GM18873 (cell line): Measurements from ENCODE around the gene EXO1.
A peak's percentile ranks its signal among the peaks of the same experiment; 100 is the strongest.

Experiments
- ATAC-seq: cut with Tn5 transposase; IDR thresholded peaks from one replicate; pipeline ENCODE4 v1.9.1; 2021; ENCODE audit warnings: mild to moderate bottlenecking, moderate library complexity, moderate number of reproducible peaks; ENCODE audit not compliant: unreplicated experiment, low FRiP score

Gene EXO1

DNA sequence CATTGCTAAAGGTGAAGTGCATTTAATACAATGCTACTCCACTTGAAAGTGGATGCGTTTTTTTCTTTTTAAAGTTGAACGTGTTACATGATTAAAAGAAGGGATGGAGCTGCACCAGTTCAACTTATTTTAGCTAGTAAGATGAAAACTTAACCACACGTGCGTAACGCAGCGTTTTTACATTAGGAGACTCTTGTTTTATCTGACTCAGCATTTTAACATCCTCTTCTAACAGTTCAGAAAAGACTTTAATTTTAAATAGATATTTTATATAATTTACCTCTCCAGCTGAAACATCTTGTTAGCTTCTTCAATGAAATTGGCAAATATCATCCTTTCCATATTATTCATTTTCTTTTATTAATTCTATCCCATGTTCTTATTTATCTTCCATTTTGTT lies 33.4 kb downstream of the EXO1 start:
- no peak for ATAC-seq

DNA sequence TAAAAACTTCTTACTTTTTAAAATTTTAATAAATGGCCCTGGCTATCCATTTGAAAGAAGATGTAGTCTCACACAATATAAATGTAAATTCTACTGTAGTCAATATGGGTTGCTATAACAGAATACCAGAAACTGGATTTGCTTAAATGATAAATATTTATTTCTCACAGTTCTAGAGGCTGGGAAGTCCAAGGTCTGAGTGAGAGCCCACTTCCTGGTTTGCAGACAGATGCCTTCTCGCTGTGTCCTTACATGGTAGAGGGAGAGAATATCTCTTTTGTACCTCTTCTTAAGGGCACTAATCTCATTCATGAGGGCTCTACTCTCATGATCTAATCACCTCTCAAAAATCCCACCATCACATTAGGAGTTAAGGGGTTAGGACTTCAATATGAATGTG lies 35.2 kb downstream of the EXO1 start:
- no peak for ATAC-seq

DNA sequence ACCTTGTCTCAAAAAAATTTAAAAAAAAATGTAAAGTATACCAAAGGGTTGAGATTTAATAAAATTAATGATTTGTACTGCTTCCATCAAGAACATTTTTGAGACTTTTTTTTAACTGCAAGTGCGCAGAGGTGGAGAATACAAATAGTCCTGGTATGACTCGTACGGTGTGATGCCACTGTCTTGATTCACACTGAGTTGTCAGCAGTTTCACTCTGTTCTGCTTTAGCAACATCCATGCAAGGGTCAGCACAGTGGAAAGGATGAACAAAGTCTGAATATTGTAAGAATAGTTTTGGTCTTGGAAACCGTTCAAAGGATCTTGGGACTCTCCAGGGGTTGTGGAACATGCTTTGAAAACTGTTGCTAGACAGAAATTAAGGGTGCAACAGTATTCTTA lies 40.2 kb downstream of the EXO1 start:
- no peak for ATAC-seq

DNA sequence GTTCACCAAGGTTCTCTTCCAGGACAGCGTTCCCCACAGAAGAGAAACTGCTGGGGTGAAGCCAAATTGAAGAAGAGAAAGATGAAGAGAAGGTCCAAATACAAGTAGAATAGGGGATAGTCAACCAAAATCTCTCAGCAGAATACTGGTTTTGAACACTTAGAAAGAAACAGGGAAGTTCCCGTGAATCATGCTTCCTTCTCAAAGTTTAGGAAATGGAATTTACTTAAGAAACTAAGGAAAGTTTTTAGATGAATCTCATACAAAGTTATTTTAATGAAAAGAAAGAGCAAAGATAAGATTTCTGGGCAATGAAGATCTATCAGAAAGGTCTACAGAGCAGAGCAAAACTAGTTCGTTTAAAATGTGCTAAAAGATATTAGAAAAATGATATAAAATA lies 43.3 kb downstream of the EXO1 start:
- no peak for ATAC-seq

DNA sequence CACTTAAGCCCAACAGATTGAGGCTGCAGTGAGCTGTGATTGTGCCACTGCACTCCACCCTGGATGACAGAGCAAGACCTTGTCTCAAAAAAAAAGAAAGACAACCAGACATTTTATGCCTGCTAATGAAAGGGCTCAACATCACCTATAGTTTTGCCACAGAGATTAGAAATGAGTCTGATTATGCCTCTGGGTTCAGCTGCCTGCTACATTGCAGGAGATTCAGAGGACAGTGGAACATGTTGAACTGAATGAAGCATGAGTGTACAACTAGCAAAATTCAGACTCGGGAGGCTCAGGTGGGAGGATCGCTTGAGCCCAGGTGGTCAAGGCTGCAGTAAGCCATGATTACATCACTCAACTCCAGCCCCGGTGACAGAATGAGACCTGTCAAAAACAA lies 46.0 kb downstream of the EXO1 start:
- ATAC-seq: no peak

DNA sequence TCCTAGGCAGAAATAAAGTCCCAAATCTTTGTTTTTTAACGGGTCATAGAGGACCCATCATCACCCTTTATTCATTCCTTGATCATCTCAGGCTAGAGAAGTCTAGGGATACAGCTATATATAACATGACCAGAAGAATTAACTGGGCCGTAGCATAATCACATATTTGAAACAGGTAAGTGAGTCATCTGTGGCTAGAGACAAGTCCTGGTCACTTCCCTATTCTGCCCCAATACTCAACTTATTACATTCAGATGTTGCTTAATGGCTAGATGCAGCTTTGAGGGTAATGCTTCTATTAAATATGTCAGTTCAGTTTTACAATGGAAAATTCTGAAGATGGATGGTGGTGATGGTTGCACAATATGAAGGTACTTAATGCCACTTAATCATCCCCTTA lies 47.0 kb downstream of the EXO1 start:
- peak; percentile 52 for ATAC-seq

DNA sequence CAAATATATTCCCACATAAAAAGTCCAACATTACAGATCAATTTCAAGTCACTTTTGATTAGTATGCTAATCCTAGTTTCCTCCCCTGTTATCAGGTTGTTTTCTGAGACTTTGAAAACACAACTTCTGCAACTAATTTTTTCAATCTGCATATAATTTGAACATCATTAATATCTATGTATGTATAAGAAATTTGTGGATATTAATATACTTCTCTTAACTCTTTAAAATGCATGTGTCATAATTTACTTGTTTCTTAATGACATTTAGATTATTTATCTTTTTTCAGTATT lies 48.6 kb downstream of the EXO1 start:
- no peak for ATAC-seq

DNA sequence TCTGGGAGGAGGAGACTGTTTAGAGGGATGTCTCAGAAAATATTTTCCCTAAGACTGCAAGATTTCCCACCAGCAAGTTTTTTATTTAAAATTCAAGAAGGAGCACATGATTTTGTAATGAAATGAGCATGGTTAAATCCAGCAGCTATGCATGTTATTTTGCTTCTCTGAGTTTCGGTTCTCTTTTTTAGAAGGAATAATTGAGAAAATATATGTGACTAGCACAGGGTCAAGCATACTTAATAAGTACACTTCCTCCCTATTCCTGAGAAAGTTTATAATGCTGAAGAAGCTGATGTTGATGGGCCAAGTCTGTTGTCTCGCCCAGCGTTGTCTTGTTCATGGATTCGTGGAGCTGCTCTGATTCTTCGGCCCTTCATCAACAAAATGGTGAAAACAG lies 51.2 kb downstream of the EXO1 start:
- ATAC-seq: no peak

DNA sequence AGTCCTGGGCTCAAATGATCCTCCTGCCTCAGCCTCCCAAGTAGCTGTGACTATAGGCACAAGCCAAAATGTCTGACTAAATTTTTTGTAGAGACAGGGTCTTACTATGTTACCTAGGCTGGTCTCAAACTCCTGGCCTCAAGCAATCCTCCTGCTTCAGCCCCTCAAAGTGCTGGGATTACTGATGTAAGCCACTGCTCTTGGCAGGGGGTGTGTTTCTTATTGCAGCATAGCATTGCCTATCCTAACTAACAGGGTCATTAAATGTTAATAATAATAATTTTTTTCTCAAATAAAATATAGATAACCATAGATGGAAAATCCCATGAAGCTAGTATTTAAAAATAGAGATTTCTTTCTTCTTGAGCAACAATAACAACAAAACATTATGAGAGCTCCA lies 52.4 kb downstream of the EXO1 start:
- no peak for ATAC-seq

DNA sequence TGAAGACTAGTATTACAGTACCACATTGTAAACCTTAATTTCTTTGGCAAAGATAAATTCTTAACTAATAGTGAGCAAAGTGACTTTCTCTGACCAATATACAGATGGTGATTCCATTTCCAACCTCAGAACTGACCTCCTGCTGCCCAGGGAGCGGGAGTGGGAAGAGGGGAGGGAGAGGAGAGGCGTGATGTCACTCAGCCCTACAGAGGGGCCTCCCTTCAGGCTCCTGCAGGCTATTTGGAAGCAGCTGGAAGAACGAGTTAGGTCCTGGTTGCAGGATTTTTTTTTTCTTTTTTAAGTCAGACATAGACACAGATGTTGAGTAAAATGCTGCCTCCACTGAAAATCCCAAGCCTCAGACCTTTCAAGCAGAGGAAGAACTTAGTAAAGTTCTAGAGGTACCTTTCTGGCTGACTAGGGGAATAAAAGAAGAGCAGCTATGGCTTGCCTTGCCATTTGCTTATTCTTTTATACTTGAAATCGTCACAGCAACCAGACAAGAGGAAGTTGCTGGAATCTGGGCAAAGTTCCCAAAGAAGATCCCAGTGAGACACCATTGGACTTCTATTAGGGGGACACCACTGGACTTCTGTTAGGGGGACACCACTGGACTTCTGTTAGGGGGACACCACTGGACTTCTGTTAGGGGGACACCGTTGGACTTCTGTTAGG lies 54.5 kb downstream of the EXO1 start:
- no peak for ATAC-seq

DNA sequence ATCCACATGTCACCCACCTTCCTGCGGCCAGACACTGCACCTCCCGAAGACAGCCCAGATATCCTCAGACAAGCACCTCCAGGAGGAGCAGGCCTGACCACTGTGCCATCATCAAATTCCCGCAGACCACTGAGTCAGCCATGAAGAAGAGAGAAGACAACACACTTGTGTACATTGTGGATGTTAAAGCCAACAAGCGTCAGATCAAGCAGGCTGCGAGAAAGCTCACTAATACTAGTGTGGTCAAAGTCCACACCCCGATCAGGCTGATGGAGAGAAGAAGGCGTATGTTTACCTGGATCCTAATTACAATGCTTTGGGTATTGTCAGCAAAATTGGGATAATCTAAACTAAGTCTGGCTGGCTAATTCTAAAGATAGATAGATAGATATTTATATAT lies 68.2 kb downstream of the EXO1 start:
- no peak for ATAC-seq

DNA sequence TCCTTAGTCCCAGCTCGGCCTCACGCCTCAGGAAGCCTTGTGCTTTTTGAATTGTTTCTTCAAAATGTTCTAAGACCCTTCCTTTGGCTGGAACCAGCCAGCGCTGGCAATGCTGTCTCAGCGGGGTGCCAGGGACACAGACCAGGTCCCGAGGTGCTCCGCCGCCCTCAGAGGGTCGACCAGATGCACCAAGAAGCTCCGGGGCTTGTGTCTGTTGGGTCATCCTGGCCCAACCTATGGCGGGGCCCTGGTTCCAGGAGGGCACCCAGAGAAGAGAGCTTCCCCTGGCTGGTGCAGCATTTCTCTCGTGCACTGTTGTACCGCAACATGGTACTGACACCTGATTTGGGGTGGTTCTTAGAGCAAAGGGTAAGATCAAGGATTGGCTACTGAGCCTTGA lies 69.5 kb downstream of the EXO1 start:
- no peak for ATAC-seq

DNA sequence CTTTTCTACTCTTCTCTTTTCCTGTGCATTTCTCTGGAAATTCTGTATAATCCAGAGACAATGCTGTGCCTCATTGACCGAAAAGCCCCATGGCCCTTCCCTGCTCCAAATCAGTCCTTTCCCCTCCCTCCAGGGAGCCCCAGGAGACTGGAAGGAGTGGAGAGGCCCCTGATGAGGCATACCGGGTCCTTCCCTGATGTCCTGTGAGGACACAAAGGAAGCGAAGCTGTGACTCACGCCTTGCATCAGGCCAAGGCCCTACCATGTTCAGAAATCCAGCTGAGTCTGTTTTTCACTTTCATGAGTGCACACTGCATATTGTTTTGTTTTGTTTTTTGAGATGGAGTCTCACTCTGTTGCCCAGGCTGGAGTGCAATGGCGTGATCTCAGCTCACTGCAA lies 70.9 kb downstream of the EXO1 start:
- ATAC-seq: no peak

DNA sequence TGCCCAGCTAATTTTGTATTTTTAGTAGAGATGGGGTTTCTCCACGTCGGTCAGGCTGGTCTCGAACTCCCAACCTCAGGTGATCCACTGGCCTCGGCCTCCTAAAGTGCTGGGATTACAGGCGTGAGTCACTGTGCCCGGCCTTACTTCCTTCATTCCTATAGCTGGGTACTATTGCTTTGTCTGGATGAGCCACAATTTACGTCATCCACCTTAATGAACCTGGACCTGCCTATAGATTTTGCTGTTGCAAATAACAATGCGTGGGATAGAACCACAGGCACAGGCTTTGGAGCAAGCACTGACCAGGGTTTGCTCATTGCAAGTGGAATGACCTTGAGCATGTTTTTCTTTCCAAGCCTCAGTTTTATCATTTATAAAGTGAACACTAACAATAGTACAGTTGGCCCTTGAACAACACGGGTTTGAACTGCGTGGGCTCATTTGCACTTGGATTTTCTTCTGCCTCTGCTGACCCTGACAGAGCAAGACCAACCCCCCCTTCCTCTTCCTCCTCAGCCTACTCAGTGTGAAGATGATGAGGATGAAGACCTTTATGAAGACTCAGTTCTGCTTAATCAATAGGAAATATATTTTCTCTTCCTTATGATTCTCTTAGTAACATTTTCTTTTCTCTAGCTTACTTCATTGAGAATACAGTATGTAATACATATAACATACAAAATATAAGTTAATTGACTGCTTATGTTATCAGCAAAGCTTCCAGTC lies 76.2 kb downstream of the EXO1 start:
- no peak for ATAC-seq

DNA sequence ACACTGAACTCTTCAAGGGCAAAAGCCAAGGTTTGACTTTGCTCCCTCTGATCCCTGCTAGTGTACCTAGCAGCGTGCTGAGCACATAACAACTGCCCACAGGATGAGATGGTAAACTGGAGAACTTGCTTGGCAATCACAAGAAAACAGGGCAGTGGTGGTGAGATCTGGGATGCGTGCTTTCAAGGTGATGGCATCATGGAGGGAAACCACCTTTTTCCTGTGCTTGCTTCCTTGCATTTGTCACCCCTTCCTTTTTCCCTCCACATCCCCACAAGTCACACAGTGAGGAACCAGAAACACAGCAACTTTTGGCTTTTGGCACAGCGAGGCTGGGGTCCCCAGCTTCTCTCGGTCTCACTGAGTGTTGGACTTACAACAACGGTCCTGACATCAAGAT lies 78.1 kb downstream of the EXO1 start:
- no peak for ATAC-seq

DNA sequence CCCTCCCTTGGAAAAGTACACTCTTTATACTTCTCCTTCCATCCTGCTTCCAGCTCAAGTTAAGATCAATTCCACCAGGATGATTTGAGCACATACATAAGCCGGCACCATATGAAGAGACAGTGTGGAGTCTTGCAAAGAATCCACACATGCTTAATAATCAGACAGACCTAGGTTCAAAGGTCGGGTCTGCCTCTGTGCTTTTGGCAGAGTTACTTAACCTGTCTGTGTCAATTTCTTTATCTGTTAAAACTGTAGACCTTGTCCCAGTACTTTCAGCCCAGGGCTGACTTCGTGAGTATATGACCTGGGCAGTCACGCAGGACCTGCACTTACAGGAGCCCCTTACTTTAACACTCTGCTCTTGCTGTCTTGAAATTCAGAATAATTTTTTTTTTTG lies 79.3 kb downstream of the EXO1 start:
- ATAC-seq: no peak

DNA sequence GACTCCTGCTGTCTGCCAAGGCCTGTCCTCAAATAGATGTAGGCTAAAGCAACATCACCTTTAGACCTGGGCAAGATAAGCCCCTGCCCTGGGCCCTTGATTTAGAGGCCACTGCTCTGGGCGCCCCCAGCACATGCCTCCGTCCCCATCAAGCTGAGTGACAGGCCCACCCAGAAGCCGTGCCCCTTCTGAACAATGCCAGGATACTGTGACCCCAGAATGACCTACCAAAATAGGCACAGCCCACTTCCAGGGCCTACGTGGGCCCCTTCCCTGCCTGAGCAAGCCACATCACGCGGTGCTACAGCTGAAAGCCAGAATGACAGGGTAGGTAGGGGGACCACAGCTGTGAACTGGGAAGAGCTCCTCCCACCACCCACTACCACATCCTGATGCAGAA lies 84.8 kb downstream of the EXO1 start:
- no peak for ATAC-seq

DNA sequence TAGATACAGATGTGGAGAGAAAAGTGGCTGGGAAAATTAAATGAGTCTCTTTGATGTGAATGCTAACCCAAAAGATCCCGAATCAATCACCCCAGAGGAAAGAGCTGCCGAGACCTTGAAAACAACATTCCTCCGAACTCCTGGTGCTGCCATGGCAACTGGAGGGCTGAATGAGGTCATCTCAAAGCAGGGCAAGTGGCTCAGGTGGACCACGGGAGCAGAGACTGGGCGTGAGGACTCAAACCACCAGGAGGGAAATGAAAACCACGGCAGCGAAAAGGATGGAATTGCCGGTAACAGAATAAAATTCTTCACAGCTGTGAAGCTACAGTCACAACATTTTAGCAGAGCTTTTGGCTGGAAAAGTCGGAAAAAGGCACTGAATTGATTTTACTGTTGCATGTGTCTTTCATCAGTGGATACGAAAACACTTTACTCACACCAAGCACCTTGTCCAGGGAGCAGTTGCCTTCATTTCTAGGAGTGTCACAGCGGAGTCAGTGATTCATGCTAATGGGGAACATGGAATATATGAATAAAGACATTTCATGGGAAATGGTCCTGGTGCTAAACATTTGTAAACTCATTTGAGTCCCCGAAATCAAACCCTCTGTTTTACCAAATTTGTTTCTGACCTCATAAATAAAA lies 86.3 kb downstream of the EXO1 start:
- ATAC-seq: no peak

DNA sequence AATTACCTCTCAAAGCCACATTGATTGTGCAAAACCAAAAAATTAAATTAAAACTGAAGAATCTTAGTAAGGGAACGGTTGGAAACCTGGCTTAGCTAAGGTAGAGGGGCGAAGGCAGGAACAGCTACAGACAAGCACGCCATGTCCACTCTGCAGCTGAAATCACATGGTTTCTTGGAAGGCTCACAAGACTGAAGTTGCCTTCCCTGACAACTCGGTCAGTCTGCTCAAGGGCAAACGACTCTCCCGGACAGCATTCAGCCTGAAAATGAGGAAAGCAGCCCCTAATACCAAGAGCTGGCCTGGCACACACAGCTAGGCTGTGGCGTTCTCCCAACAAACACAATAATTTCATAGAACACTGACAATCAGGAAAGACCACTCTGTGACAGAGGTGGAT lies 86.9 kb downstream of the EXO1 start:
- ATAC-seq: no peak
